Ascending aorta (tissue), 2 donors: ENCODE data around the gene CD300LD. TPM values are rescaled to one million over a fixed set of nuclear protein-coding genes. Genes with fewer than 3 reads are reported as not detected.

Experiments used
- DNase-seq, 2 donors: peaks; one replicate each; pipeline ENCODE4 v3.0.0-alpha.2; 2019; ENCODE audit warnings: low spot score in 2 of 2
- H3K27ac ChIP-seq, 2 donors: fragments of 200-600 bp; sonication (generic); one replicate each; pipeline ENCODE4 v1.5.1; 2016 to 2017; ENCODE audit warnings: mild to moderate bottlenecking in 1 of 2
- H3K27me3 ChIP-seq: fragments of 200-600 bp; sonication (generic); one replicate; pipeline ENCODE4 v1.5.1; 2017
- H3K36me3 ChIP-seq, 2 donors: fragments of 200-600 bp; sonication (generic); one replicate each; pipeline ENCODE4 v1.5.1; 2016
- H3K4me1 ChIP-seq, 2 donors: fragments of 200-600 bp; sonication (generic); one replicate each; pipeline ENCODE4 v1.5.1; 2016 to 2017; ENCODE audit warnings: mild to moderate bottlenecking in 1 of 2
- H3K4me3 ChIP-seq, 2 donors: fragments of 200-600 bp; sonication (generic); one replicate each; pipeline ENCODE4 v1.5.1; 2016 to 2017; ENCODE audit warnings: mild to moderate bottlenecking in 1 of 2
- H3K9me3 ChIP-seq, 2 donors: fragments of 200-600 bp; sonication (generic); one replicate each; pipeline ENCODE4 v1.5.1; 2016
- intact Hi-C: fragments of 100-400 bp; cut with DNase I; formaldehyde crosslinking; loops from one replicate; pipeline ENCODE4 v1.15.1; 2023
- total RNA-seq: library from RNA; depleted of rRNA; stranded (reverse); fragments of >200 nt; gene quantifications from one replicate; pipeline ENCODE4 v1.1.0, GENCODE V29; 2016
- TF ChIP-seq, protein P1 (sequence below), 3 experiments: fragments of 200-600 bp in 2 of 3; fragments of 450-650 bp in 1 of 3; sonication (generic) in 2 of 3; IDR thresholded peaks; one replicate each; pipeline ENCODE4 v1.5.1; 2016 to 2019; ENCODE audit warnings: antibody characterized with exemption in 3 of 3, mild to moderate bottlenecking in 1 of 3, moderate library complexity in 1 of 3

CD300LD gene
- total RNA-seq, 1 donor from 2014 or later, result not detected

DNA sequence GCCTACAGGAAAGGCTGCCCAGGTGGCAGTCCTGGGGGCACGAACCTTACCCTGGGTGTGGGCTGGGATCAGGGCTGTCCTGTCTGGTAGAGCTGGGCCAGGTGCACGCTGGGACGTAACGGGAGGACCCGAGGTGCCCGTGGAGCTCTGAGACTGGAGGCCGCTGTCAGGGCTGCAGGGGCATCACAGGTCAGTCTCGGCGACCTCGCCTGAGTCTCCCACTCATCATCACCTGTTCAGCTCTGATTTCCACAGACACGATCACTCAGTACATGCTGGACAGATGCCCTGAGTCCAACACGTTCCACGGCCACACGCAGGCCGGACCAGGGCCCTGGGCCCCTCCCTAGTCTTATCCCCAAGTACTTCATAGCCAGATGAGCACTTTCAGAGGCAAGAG lies 41.5 kb downstream of the CD300LD start:
- Histone ChIP-seq H3K27me3 (no peaks in the 10 kb centered on the region), H3K4me1 (no peaks in the 10 kb centered on the region), H3K9me3 (no peaks in the 10 kb centered on the region), H3K4me3 (no peak overlapping the region), H3K36me3 (no peaks in the 10 kb centered on the region), H3K27ac (no peak overlapping the region)
- TF ChIP-seq, protein P1, sequence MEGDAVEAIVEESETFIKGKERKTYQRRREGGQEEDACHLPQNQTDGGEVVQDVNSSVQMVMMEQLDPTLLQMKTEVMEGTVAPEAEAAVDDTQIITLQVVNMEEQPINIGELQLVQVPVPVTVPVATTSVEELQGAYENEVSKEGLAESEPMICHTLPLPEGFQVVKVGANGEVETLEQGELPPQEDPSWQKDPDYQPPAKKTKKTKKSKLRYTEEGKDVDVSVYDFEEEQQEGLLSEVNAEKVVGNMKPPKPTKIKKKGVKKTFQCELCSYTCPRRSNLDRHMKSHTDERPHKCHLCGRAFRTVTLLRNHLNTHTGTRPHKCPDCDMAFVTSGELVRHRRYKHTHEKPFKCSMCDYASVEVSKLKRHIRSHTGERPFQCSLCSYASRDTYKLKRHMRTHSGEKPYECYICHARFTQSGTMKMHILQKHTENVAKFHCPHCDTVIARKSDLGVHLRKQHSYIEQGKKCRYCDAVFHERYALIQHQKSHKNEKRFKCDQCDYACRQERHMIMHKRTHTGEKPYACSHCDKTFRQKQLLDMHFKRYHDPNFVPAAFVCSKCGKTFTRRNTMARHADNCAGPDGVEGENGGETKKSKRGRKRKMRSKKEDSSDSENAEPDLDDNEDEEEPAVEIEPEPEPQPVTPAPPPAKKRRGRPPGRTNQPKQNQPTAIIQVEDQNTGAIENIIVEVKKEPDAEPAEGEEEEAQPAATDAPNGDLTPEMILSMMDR (IDR thresholded peaks at IDR 0.05), result no peak
- DNase-seq, result no peak
- intact Hi-C loops, result no loop called here

DNA sequence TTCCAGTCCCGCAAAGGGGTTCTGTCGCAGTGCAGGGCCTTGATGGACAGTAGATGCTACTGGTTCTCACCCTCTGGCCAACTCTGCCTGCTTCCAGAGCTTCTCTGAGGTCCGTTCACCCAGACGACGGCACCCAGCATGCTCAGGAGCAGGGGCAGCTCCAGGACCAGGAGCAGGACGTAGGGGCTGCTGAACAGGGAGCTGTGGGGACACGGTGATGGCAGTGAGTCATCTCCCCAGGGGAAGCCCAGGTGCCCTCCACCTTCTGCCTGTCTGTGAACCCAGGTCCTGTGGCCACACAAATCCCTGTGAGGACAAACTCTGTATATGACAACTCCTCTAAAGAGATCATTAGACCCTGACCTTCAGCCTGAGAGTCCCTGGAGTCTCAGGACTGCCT lies 42.7 kb downstream of the CD300LD start:
- TF ChIP-seq, protein P1 (IDR thresholded peaks at IDR 0.05), result no peak
- DNase-seq, result no peak

DNA sequence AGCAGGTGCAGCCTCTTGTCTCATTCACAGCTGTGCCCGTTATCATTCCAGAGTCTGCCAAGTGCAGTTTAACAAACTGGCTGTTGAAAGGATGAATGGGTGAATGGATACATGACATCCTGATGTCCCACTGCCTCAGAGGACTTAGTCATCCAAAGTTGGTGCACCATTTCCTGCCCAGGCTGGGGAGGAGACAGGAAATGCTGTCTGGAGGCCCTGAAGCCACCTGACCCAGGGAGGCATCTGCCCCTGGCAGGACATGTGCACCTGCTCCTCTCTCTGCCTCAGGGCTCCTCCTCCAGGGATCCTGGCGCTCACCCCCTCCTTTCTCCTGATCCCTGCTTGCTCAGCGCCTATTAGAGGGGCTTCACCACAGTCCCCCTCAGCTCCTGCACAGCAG lies 44.3 kb downstream of the CD300LD start:
- H3K27me3 ChIP-seq, result no peaks in the 10 kb centered on the region
- TF ChIP-seq, protein P1 (IDR thresholded peaks at IDR 0.05), result no peak
- H3K27ac ChIP-seq, result no peak overlapping the region
- no peaks in the 10 kb centered on the region for H3K36me3 ChIP-seq
- no peaks in the 10 kb centered on the region for H3K9me3 ChIP-seq
- intact Hi-C loops, result no loop called here
- H3K4me3 ChIP-seq, result no peak overlapping the region
- H3K4me1 ChIP-seq, result no peaks in the 10 kb centered on the region
- no peak for DNase-seq

More for the DNA sequence above, 42.7 kb downstream of the CD300LD start:
- H3K36me3 ChIP-seq, result no peaks in the 10 kb centered on the region
- no peak overlapping the region for H3K4me3 ChIP-seq
- H3K9me3 ChIP-seq, result no peaks in the 10 kb centered on the region
- H3K27ac ChIP-seq, result no peak overlapping the region
- no peaks in the 10 kb centered on the region for H3K4me1 ChIP-seq
- intact Hi-C loops, result no loop called here
- H3K27me3 ChIP-seq, result no peaks in the 10 kb centered on the region

DNA sequence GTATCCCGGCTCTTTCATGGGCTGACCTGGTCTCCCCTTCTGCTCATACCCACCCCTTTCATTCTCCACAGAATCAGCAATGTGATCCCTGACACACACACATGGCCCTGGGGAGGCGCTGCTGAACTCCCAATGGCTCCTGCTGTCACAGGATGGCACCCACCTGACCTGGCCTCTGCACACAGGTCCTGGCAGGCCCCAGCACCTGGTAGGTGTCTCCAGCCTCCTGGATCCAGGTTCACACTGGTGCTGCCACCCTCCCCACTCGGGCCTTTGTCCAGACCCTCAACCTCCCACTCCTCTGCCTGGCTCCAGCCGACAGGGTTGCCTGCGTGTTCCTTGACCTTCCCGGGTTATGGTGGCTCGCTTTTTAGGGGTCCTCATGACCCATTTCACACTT lies 44.8 kb downstream of the CD300LD start:
- Histone ChIP-seq H3K36me3 (no peaks in the 10 kb centered on the region), H3K27ac (no peak overlapping the region), H3K4me3 (no peak overlapping the region), H3K9me3 (no peaks in the 10 kb centered on the region), H3K4me1 (no peaks in the 10 kb centered on the region), H3K27me3 (no peaks in the 10 kb centered on the region)
- intact Hi-C loops, result no loop called here
- no peak for DNase-seq
- TF ChIP-seq, protein P1 (IDR thresholded peaks at IDR 0.05), result no peak

DNA sequence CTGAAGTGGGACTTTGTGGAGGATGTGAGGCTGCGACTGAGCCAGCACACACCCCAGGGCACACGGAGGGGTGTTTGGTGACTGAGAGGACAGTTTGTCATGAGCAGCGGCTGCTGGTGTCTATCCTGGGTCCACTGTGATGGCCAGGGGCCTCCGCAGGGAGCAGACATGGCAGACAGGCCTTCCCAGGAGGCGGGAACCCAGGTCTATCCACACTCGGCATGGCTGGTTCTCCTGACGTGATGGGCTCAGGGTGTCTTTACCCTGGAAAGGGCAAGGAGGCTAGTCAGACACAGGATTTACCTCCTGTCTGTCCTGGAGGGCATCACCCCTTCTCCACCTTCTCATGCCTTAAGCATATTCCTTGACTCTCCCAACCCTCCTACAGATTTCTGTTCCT lies 45.5 kb downstream of the CD300LD start:
- DNase-seq, result no peak
- Histone ChIP-seq H3K27ac (no peak overlapping the region), H3K36me3 (no peaks in the 10 kb centered on the region), H3K4me3 (no peak overlapping the region), H3K27me3 (no peaks in the 10 kb centered on the region), H3K9me3 (no peaks in the 10 kb centered on the region), H3K4me1 (no peaks in the 10 kb centered on the region)
- TF ChIP-seq, protein P1 (IDR thresholded peaks at IDR 0.05), result no peak
- intact Hi-C loops, result no loop called here

DNA sequence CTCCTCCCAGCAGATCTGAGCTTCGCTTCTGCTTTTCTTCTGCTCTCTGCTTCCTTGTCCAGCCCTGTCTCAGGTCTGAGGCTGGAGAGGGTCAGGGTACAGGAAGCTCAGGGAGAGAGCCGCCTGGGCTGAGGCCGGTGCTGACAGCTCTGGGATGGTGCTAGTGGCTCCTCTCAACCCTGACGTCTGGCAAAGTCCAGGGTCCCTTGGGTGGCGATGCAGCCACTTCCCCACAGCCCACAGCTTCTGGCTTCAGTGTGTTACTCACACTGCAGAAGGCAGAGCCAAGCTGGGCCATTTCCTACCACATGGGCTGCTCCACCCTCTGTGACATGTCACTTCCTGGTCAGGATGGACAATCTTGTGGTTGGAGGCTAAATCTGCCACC lies 46.2 kb downstream of the CD300LD start, which contains the start of gene CD300C:
CD300C (minus strand) TSS at position 273 of the 388 bp plus-strand sequence. CDS start 333 bp downstream, outside the sequence.
- intact Hi-C loops, result no loop called here
- TF ChIP-seq, protein P1 (IDR thresholded peaks at IDR 0.05), result no peak
- Histone ChIP-seq H3K4me3 (peak within 1 kb of the TSS in 1 of 2 donors; percentile 25), H3K36me3 (no peaks in the 10 kb centered on the region), H3K4me1 (no peaks in the 10 kb centered on the region), H3K27me3 (no peaks in the 10 kb centered on the region), H3K9me3 (no peaks in the 10 kb centered on the region), H3K27ac (no peak within 1 kb of the TSS)
- DNase-seq, result peak in 1 of 2 donors; percentile 28
